AG04450 (cell line): Measurements from ENCODE around the gene GPR137. TPM values are rescaled to one million over a fixed set of nuclear protein-coding genes. Genes with fewer than 3 reads are reported as not detected.

Experiments used
- CTCF ChIA-PET: fragments of 300-600, 350-600 bp; formaldehyde crosslinking; extraction: SDS; loops from one replicate; lab custom pipeline; 2022; ENCODE audit warnings: antibody characterized with exemption, inconsistent platforms; lab: Charles Lee
- POLR2A ChIA-PET: fragments of 350-600 bp; formaldehyde crosslinking; extraction: SDS; loops from one replicate; lab custom pipeline; 2021; ENCODE audit warnings: antibody characterized with exemption, inconsistent platforms; lab: Yijun Ruan, JAX
- DNase-seq: peaks from one replicate; pipeline ENCODE4 v3.0.0-alpha.2; 2011; ENCODE audit warnings: low read depth, low spot score
- H3K27ac ChIP-seq: one replicate; pipeline ENCODE4 v1.5.1; 2012; ENCODE audit warnings: low read depth, low read length, control low read depth
- H3K27me3 ChIP-seq: one replicate; pipeline ENCODE4 v1.6.0; 2012; ENCODE audit warnings: low read length; ENCODE audit not compliant: control insufficient read depth, insufficient read depth
- H3K4me3 ChIP-seq: 2 replicates; pipeline ENCODE4 v1.5.1; 2011; ENCODE audit warnings: mild to moderate bottlenecking, low read depth, low read length, control low read depth
- H3K9me3 ChIP-seq: 2 replicates; pipeline ENCODE4 v1.5.1; 2012; ENCODE audit warnings: low read length; ENCODE audit not compliant: control insufficient read depth, insufficient read depth
- CTCF ChIP-seq: IDR thresholded peaks from 2 replicates; pipeline ENCODE4 v1.5.1; 2011; ENCODE audit warnings: low read depth, low read length, control low read depth, inconsistent platforms
- polyA plus RNA-seq: library from polyadenylated mRNA; depleted of rRNA; stranded (reverse); fragments of >200 nt; gene quantifications from 2 replicates; pipeline ENCODE4 v1.2.3, GENCODE V29; 2011

GPR137 gene
- polyA plus RNA-seq, 1 experiment, result 12.4 TPM

DNA sequence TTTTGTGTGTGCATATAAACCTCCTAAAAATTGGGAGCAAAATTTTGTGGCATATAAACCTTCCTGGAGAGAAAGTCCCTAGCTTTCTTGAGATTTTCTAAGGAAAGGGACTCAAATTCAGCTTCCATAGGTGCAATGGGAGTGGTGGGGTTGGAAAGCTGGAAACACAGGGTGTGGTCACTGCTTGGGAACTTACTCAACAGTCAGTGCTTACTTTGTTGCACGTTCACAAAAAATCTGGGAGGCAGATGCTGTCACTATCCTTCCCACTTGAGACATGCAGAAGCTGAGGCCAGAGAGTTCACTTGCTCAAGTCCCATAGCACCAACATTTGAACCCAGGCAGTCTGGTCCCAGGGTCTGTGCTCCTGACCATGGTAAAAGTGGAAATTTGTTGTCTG is 10.6 kb downstream of the GPR137 start:
- DNase-seq, result no peak
- Histone ChIP-seq H3K9me3 (peaks cover 4% of the 10 kb centered on the region; the same call in 1 of the 2 replicates), H3K27me3 (peaks cover 85% of the 10 kb centered on the region), H3K4me3 (no peak overlapping the region), H3K27ac (no peak overlapping the region)
- no peak for TF ChIP-seq CTCF
- ChIA-PET CTCF (interaction anchor here (1.0 to 2.7 kb wide), 2 partner anchors 8 to 46 kb away, joined by 3 to 14 read pairs; no protein-coding TSS in a partner anchor), POLR2A (no interaction called here)

DNA sequence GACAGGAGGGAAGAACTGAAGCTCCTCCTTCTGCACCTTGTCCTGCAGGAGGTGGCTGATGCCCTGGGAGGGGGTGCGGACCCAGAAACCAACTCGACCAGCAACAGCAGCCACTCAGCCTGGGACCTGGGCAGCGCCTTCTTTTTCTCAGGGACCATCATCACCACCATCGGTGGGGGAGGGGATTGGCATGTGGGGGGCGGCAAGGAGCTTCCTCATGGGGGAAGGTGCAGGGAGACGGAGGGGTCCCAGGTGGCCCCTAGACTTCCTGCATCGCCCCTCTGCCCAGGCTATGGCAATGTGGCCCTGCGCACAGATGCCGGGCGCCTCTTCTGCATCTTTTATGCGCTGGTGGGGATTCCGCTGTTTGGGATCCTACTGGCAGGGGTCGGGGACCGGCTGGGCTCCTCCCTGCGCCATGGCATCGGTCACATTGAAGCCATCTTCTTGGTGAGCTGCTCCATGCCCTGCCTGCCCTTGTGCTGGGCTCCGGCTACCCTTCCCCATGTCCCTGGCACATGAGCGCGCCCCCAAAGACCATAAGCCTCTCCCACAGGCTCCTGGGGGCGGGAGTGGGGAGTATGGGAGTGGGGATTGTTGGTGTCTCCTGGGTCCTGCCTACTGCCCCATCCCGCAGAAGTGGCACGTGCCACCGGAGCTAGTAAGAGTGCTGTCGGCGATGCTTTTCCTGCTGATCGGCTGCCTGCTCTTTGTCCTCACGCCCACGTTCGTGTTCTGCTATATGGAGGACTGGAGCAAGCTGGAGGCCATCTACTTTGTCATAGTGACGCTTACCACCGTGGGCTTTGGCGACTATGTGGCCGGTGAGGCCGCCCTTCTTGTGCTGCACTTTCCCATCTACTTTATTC is 11.4 kb downstream of the GPR137 start:
- Histone ChIP-seq H3K9me3 (peaks cover 4% of the 10 kb centered on the region; the same call in 1 of the 2 replicates), H3K27ac (no peak overlapping the region), H3K27me3 (peaks cover 83% of the 10 kb centered on the region), H3K4me3 (no peak overlapping the region)
- POLR2A ChIA-PET, result no interaction called here
- no peak for TF ChIP-seq CTCF
- DNase-seq, result no peak
- CTCF ChIA-PET, result interaction anchor here (1.0 to 2.7 kb wide), 3 partner anchors 7 to 45 kb away, joined by 3 to 14 read pairs (median 3); no protein-coding TSS in a partner anchor

DNA sequence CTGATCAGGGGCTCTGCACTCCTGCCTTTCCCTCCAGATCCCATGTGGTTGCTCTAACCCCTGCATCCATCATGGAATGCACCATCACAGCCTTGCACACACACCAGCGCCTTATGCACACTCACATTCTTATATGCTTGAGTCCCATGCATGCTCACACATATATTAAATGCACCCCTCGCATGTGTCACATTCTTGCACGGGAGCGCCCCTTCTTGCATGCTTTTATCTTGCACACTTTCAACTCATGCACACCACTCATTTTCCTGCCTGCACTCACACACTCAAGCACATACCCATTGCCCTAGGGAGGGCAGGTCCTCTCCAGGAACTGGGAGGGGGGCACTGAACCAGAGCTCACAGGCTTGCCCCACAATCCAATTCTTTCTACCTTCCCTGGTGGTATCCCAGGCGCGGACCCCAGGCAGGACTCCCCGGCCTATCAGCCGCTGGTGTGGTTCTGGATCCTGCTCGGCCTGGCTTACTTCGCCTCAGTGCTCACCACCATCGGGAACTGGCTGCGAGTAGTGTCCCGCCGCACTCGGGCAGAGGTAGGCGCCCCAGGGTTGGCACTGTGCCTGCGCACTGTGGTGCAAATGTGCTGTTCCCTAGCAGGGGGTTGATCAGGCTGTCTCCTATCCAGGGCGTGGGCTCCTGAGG is 12.2 kb downstream of the GPR137 start:
- H3K4me3 ChIP-seq, result no peak overlapping the region
- peaks cover 4% of the 10 kb centered on the region; the same call in 1 of the 2 replicates for H3K9me3 ChIP-seq
- no peak for TF ChIP-seq CTCF
- H3K27ac ChIP-seq, result no peak overlapping the region
- ChIA-PET POLR2A (no interaction called here), CTCF (interaction anchor here (1.0 kb wide), 2 partner anchors 23 to 94 kb away, joined by 3 read pairs; no protein-coding TSS in a partner anchor)
- H3K27me3 ChIP-seq, result peaks cover 75% of the 10 kb centered on the region
- no peak for DNase-seq

DNA sequence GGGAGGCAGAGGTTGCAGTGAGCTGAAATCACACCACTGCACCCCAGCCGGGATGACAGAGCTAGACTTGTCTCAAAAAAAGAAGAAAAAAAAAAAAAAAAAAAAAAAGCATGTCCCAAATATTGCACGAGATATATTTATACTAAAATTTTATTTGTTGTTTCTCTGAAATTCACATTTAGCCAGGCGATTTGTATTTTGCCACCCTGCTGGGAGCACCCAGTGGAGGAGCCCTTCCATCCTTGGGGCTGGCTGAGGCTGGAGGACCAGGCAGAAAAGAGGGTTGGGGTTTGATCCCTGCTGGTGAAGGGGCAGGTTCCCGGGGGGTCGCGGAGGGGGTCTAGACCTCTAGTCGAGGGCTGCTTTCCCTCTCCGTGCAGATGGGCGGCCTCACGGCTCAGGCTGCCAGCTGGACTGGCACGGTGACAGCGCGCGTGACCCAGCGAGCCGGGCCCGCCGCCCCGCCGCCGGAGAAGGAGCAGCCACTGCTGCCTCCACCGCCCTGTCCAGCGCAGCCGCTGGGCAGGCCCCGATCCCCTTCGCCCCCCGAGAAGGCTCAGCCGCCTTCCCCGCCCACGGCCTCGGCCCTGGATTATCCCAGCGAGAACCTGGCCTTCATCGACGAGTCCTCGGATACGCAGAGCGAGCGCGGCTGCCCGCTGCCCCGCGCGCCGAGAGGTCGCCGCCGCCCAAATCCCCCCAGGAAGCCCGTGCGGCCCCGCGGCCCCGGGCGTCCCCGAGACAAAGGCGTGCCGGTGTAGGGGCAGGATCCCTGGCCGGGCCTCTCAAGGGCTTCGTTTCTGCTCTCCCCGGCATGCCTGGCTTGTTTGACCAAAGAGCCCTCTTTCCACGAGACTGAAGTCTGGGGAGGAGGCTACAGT is 13.6 kb downstream of the GPR137 start:
- TF ChIP-seq CTCF, result no peak
- POLR2A ChIA-PET, result no interaction called here
- no peak for DNase-seq
- peaks cover 4% of the 10 kb centered on the region; the same call in 1 of the 2 replicates for H3K9me3 ChIP-seq
- CTCF ChIA-PET, result interaction anchor here (0.7 to 1.0 kb wide), 2 partner anchors 14 to 95 kb away, joined by 3 read pairs; no protein-coding TSS in a partner anchor
- H3K27me3 ChIP-seq, result peaks cover 65% of the 10 kb centered on the region
- H3K4me3 ChIP-seq, result peak overlapping the region; percentile 27; the same call in 1 of the 2 replicates
- no peak overlapping the region for H3K27ac ChIP-seq
